ENCODE results near the gene CGA.

The CGA gene

GRCh38 chr6:87093651-87094050 lies 1.3 kb downstream of the CGA start:
- Histone ChIP-seq H2AFZ (ENCODE audit: low read length) (no peak overlapping the region), H3K14ac (ENCODE audit: low read length) (no peak overlapping the region), H4K91ac (ENCODE audit: low read depth, low read length, poor library complexity) (no peak overlapping the region), H3K4ac (ENCODE audit: low read length) (no peak overlapping the region), H3K4me3 (ENCODE audit: low read length in 2 of 2) (no peak overlapping the region), H2BK120ac (ENCODE audit: low read depth, low read length) (no peak overlapping the region), H3K9me3 (replicated peaks in 1 of 2; ENCODE audit: control insufficient read depth in 2 of 2, insufficient read depth in 1 of 2, low read depth in 1 of 2, low read length in 2 of 2) (no peaks in the 10 kb centered on the region), H3K4me1 (ENCODE audit: control insufficient read depth in 2 of 2, insufficient read depth in 1 of 2, low read depth in 1 of 2, low read length in 2 of 2) (no peaks in the 10 kb centered on the region), H3K4me2 (ENCODE audit: insufficient read depth, low read length, poor library complexity, severe bottlenecking) (no peak overlapping the region), H3K18ac (ENCODE audit: low read length) (no peak overlapping the region), H3K9ac (ENCODE audit: low read depth, low read length, poor library complexity) (no peak overlapping the region), H3K23ac (ENCODE audit: low read depth, low read length, poor library complexity) (no peak overlapping the region), H2BK15ac (ENCODE audit: low read length) (no peak overlapping the region), H2BK12ac (ENCODE audit: low read length) (no peak overlapping the region), H3K79me1 (ENCODE audit: low read depth, low read length) (no peaks in the 10 kb centered on the region), H3K27me3 (ENCODE audit: control insufficient read depth in 3 of 3, insufficient read depth in 3 of 3, low read depth in 1 of 3, low read length in 3 of 3) (no peaks in the 10 kb centered on the region), H2BK5ac (ENCODE audit: low read length) (no peak overlapping the region), H4K8ac (ENCODE audit: low read depth, low read length) (no peak overlapping the region), H3K36me3 (replicated peaks in 1 of 2; ENCODE audit: control insufficient read depth in 2 of 2, insufficient read depth in 2 of 2, low read length in 2 of 2) (no peaks in the 10 kb centered on the region), H3K27ac (replicated peaks; ENCODE audit: low read length) (no peak overlapping the region), H2AK5ac (ENCODE audit: low read depth, low read length) (no peak overlapping the region)
- WGBS, 2 donors (ENCODE audit: extremely low coverage in 2 of 2, insufficient read length in 2 of 2, insufficient replicate concordance in 1 of 2), result no CpG with 5 or more reads among the region's 2 CpGs
- DNase-seq (ENCODE audit: low spot score), result no peak

GRCh38 chr6:87093199-87093598 lies 1.7 kb downstream of the CGA start:
- no peaks in the 10 kb centered on the region for H3K27me3 ChIP-seq (ENCODE audit: control insufficient read depth in 3 of 3, insufficient read depth in 3 of 3, low read depth in 1 of 3, low read length in 3 of 3)

GRCh38 chr6:87092435-87092834 lies 2.5 kb downstream of the CGA start:
- Histone ChIP-seq H3K9me3 (replicated peaks in 1 of 2; ENCODE audit: control insufficient read depth in 2 of 2, insufficient read depth in 1 of 2, low read depth in 1 of 2, low read length in 2 of 2) (no peaks in the 10 kb centered on the region), H2BK120ac (ENCODE audit: low read depth, low read length) (no peak overlapping the region), H3K9ac (ENCODE audit: low read depth, low read length, poor library complexity) (no peak overlapping the region), H3K79me1 (ENCODE audit: low read depth, low read length) (no peaks in the 10 kb centered on the region), H3K27ac (replicated peaks; ENCODE audit: low read length) (no peak overlapping the region), H2BK15ac (ENCODE audit: low read length) (no peak overlapping the region), H3K36me3 (replicated peaks in 1 of 2; ENCODE audit: control insufficient read depth in 2 of 2, insufficient read depth in 2 of 2, low read length in 2 of 2) (no peaks in the 10 kb centered on the region), H4K91ac (ENCODE audit: low read depth, low read length, poor library complexity) (no peak overlapping the region), H3K23ac (ENCODE audit: low read depth, low read length, poor library complexity) (no peak overlapping the region), H4K8ac (ENCODE audit: low read depth, low read length) (no peak overlapping the region), H3K14ac (ENCODE audit: low read length) (no peak overlapping the region), H3K18ac (ENCODE audit: low read length) (no peak overlapping the region), H2BK5ac (ENCODE audit: low read length) (no peak overlapping the region), H2AK5ac (ENCODE audit: low read depth, low read length) (no peak overlapping the region), H3K27me3 (ENCODE audit: control insufficient read depth in 3 of 3, insufficient read depth in 3 of 3, low read depth in 1 of 3, low read length in 3 of 3) (no peaks in the 10 kb centered on the region), H3K4me2 (ENCODE audit: insufficient read depth, low read length, poor library complexity, severe bottlenecking) (no peak overlapping the region), H3K4ac (ENCODE audit: low read length) (no peak overlapping the region), H3K4me3 (ENCODE audit: low read length in 2 of 2) (no peak overlapping the region), H2AFZ (ENCODE audit: low read length) (no peak overlapping the region), H2BK12ac (ENCODE audit: low read length) (no peak overlapping the region), H3K4me1 (ENCODE audit: control insufficient read depth in 2 of 2, insufficient read depth in 1 of 2, low read depth in 1 of 2, low read length in 2 of 2) (no peaks in the 10 kb centered on the region)
- DNase-seq (ENCODE audit: low spot score), result no peak
- WGBS, 2 donors (ENCODE audit: extremely low coverage in 2 of 2, insufficient read length in 2 of 2, insufficient replicate concordance in 1 of 2), result no CpG with 5 or more reads among the region's 3 CpGs

More at GRCh38 chr6:87093199-87093598, 1.7 kb downstream of the CGA start:
- H4K91ac ChIP-seq (ENCODE audit: low read depth, low read length, poor library complexity), result no peak overlapping the region
- no peak overlapping the region for H3K9ac ChIP-seq (ENCODE audit: low read depth, low read length, poor library complexity)
- no peak overlapping the region for H3K14ac ChIP-seq (ENCODE audit: low read length)
- H2AK5ac ChIP-seq (ENCODE audit: low read depth, low read length), result no peak overlapping the region
- no peak overlapping the region for H2BK12ac ChIP-seq (ENCODE audit: low read length)
- H2BK5ac ChIP-seq (ENCODE audit: low read length), result no peak overlapping the region
- DNase-seq (ENCODE audit: low spot score), result no peak
- no peak overlapping the region for H2BK15ac ChIP-seq (ENCODE audit: low read length)
- H3K79me1 ChIP-seq (ENCODE audit: low read depth, low read length), result no peaks in the 10 kb centered on the region
- H3K18ac ChIP-seq (ENCODE audit: low read length), result no peak overlapping the region
- no peaks in the 10 kb centered on the region for H3K4me1 ChIP-seq (ENCODE audit: control insufficient read depth in 2 of 2, insufficient read depth in 1 of 2, low read depth in 1 of 2, low read length in 2 of 2)
- no peak overlapping the region for H3K27ac ChIP-seq (replicated peaks; ENCODE audit: low read length)
- no peak overlapping the region for H4K8ac ChIP-seq (ENCODE audit: low read depth, low read length)
- H2BK120ac ChIP-seq (ENCODE audit: low read depth, low read length), result no peak overlapping the region
- no peak overlapping the region for H3K4me3 ChIP-seq (ENCODE audit: low read length in 2 of 2)
- H2AFZ ChIP-seq (ENCODE audit: low read length), result no peak overlapping the region
- no peaks in the 10 kb centered on the region for H3K36me3 ChIP-seq (replicated peaks in 1 of 2; ENCODE audit: control insufficient read depth in 2 of 2, insufficient read depth in 2 of 2, low read length in 2 of 2)
- H3K4me2 ChIP-seq (ENCODE audit: insufficient read depth, low read length, poor library complexity, severe bottlenecking), result no peak overlapping the region
- no peak overlapping the region for H3K23ac ChIP-seq (ENCODE audit: low read depth, low read length, poor library complexity)
- no peaks in the 10 kb centered on the region for H3K9me3 ChIP-seq (replicated peaks in 1 of 2; ENCODE audit: control insufficient read depth in 2 of 2, insufficient read depth in 1 of 2, low read depth in 1 of 2, low read length in 2 of 2)
- no peak overlapping the region for H3K4ac ChIP-seq (ENCODE audit: low read length)

GRCh38 chr6:87089135-87089534 lies 5.8 kb downstream of the CGA start:
- Histone ChIP-seq H3K27ac (replicated peaks; ENCODE audit: low read length) (no peak overlapping the region), H3K27me3 (ENCODE audit: control insufficient read depth in 3 of 3, insufficient read depth in 3 of 3, low read depth in 1 of 3, low read length in 3 of 3) (no peaks in the 10 kb centered on the region), H3K9me3 (replicated peaks in 1 of 2; ENCODE audit: control insufficient read depth in 2 of 2, insufficient read depth in 1 of 2, low read depth in 1 of 2, low read length in 2 of 2) (no peaks in the 10 kb centered on the region), H3K23ac (ENCODE audit: low read depth, low read length, poor library complexity) (no peak overlapping the region), H3K4me3 (ENCODE audit: low read length in 2 of 2) (no peak overlapping the region), H2AFZ (ENCODE audit: low read length) (no peak overlapping the region), H4K91ac (ENCODE audit: low read depth, low read length, poor library complexity) (no peak overlapping the region), H3K36me3 (replicated peaks in 1 of 2; ENCODE audit: control insufficient read depth in 2 of 2, insufficient read depth in 2 of 2, low read length in 2 of 2) (no peaks in the 10 kb centered on the region), H3K4me1 (ENCODE audit: control insufficient read depth in 2 of 2, insufficient read depth in 1 of 2, low read depth in 1 of 2, low read length in 2 of 2) (no peaks in the 10 kb centered on the region), H4K8ac (ENCODE audit: low read depth, low read length) (no peak overlapping the region), H3K4ac (ENCODE audit: low read length) (no peak overlapping the region), H2BK120ac (ENCODE audit: low read depth, low read length) (no peak overlapping the region), H3K18ac (ENCODE audit: low read length) (no peak overlapping the region), H3K14ac (ENCODE audit: low read length) (no peak overlapping the region), H2BK5ac (ENCODE audit: low read length) (no peak overlapping the region), H2AK5ac (ENCODE audit: low read depth, low read length) (no peak overlapping the region), H2BK12ac (ENCODE audit: low read length) (no peak overlapping the region), H3K9ac (ENCODE audit: low read depth, low read length, poor library complexity) (no peak overlapping the region), H3K79me1 (ENCODE audit: low read depth, low read length) (no peaks in the 10 kb centered on the region), H3K4me2 (ENCODE audit: insufficient read depth, low read length, poor library complexity, severe bottlenecking) (no peak overlapping the region), H2BK15ac (ENCODE audit: low read length) (no peak overlapping the region)
- no peak for DNase-seq (ENCODE audit: low spot score)
- WGBS, 2 donors (ENCODE audit: extremely low coverage in 2 of 2, insufficient read length in 2 of 2, insufficient replicate concordance in 1 of 2), result no CpG with 5 or more reads among the region's 2 CpGs

Data from neuronal stem cell (in vitro differentiated cells).